Stimulated activated CD4-positive, alpha-beta T cell treated with anti-CD3 and anti-CD28 coated beads, Interleukin-4, amount 100 ng/mL, for 1 hour (primary cell): Measurements from ENCODE around the gene GCM1.

ENCODE experiments used
- DNase-seq: peaks from one replicate; pipeline ENCODE4 v3.0.0-alpha.2; 2020

GCM1 gene

GRCh38 chr6:53151676-53152075 lies 3.0 kb upstream of the GCM1 start:
- DNase-seq, result no peak

- DNase-seq, result no peak
Measured at GRCh38 chr6:53144802-53145201, 3.8 kb downstream of the GCM1 start.

- no peak for DNase-seq
Measured at GRCh38 chr6:53143710-53144109, 4.9 kb downstream of the GCM1 start.

- no peak for DNase-seq
Measured at GRCh38 chr6:53142810-53143209, 5.8 kb downstream of the GCM1 start.

GRCh38 chr6:53139841-53140413 lies 8.7 kb downstream of the GCM1 start:
- no peak for DNase-seq

- no peak for DNase-seq
Measured at GRCh38 chr6:53136000-53136609, 12.5 kb downstream of the GCM1 start.

- no peak for DNase-seq
Measured at GRCh38 chr6:53134601-53135235, 13.9 kb downstream of the GCM1 start.

GRCh38 chr6:53133961-53134360 lies 14.7 kb downstream of the GCM1 start:
- DNase-seq, result no peak

- DNase-seq, result no peak
Measured at GRCh38 chr6:53130569-53131290, 17.9 kb downstream of the GCM1 start.

GRCh38 chr6:53128842-53129241 lies 19.8 kb downstream of the GCM1 start:
- no peak for DNase-seq

GRCh38 chr6:53125276-53125675 lies 23.4 kb downstream of the GCM1 start:
- DNase-seq, result no peak

- DNase-seq, result no peak
Measured at GRCh38 chr6:53124131-53124800, 24.4 kb downstream of the GCM1 start.

GRCh38 chr6:53119772-53120409 lies 28.8 kb downstream of the GCM1 start:
- DNase-seq, result no peak

GRCh38 chr6:53119349-53119748 lies 29.3 kb downstream of the GCM1 start:
- DNase-seq, result no peak

GRCh38 chr6:53115741-53116140 lies 32.9 kb downstream of the GCM1 start:
- DNase-seq, result no peak

GRCh38 chr6:53115113-53115512 lies 33.5 kb downstream of the GCM1 start:
- DNase-seq, result no peak

GRCh38 chr6:53113742-53114141 lies 34.9 kb downstream of the GCM1 start:
- DNase-seq, result no peak

GRCh38 chr6:53112871-53113270 lies 35.8 kb downstream of the GCM1 start:
- DNase-seq, result no peak

GRCh38 chr6:53112404-53112803 lies 36.2 kb downstream of the GCM1 start:
- no peak for DNase-seq

GRCh38 chr6:53111865-53112264 lies 36.8 kb downstream of the GCM1 start:
- no peak for DNase-seq

GRCh38 chr6:53109612-53110011 lies 39.0 kb downstream of the GCM1 start:
- DNase-seq, result no peak

GRCh38 chr6:53107091-53107490 lies 41.5 kb downstream of the GCM1 start:
- DNase-seq, result no peak

- no peak for DNase-seq
Measured at GRCh38 chr6:53104916-53105315, 43.7 kb downstream of the GCM1 start.
